ENCODE measurements around the gene FLVCR1. TPM values are rescaled to one million over a fixed set of nuclear protein-coding genes. Genes with fewer than 3 reads are reported as not detected.

Gene FLVCR1
- total RNA-seq, 1 experiment from 2014 or later: 32.8 TPM

GRCh38 chr1:212926372-212926771, 68.3 kb downstream of the FLVCR1 start:
- no peaks in the 10 kb centered on the region for H3K79me2 ChIP-seq (ENCODE audit: low read length)
- H3K4me3 ChIP-seq (ENCODE audit: low read length): no peak overlapping the region
- H4K20me1 ChIP-seq (ENCODE audit: insufficient read depth, low read depth, low read length): no peaks in the 10 kb centered on the region
- DNase-seq: no peak
- H3K27me3 ChIP-seq (ENCODE audit: low read length): no peaks in the 10 kb centered on the region
- H3K9me2 ChIP-seq (replicated peaks; ENCODE audit: insufficient read depth, low read length): no peaks in the 10 kb centered on the region
- H2AFZ ChIP-seq (ENCODE audit: low read length): no peak overlapping the region
- H3K36me3 ChIP-seq (ENCODE audit: insufficient read depth, low read length): no peaks in the 10 kb centered on the region
- no peak overlapping the region for H3K4me2 ChIP-seq (ENCODE audit: low read depth, low read length, poor library complexity, severe bottlenecking)
- no peak overlapping the region for H3K27ac ChIP-seq (ENCODE audit: low read length)
- H3K9ac ChIP-seq (ENCODE audit: low read length): no peak overlapping the region
- H3K4me1 ChIP-seq (ENCODE audit: low read length): no peaks in the 10 kb centered on the region
- no peaks in the 10 kb centered on the region for H3K9me3 ChIP-seq (ENCODE audit: low read length)

- no peaks in the 10 kb centered on the region for H3K27me3 ChIP-seq (ENCODE audit: low read length)
- H3K79me2 ChIP-seq (ENCODE audit: low read length): no peaks in the 10 kb centered on the region
- no peak overlapping the region for H3K9ac ChIP-seq (ENCODE audit: low read length)
- no peak overlapping the region for H3K27ac ChIP-seq (ENCODE audit: low read length)
- no peaks in the 10 kb centered on the region for H3K9me3 ChIP-seq (ENCODE audit: low read length)
- H3K4me2 ChIP-seq (ENCODE audit: low read depth, low read length, poor library complexity, severe bottlenecking): no peak overlapping the region
- no peaks in the 10 kb centered on the region for H4K20me1 ChIP-seq (ENCODE audit: insufficient read depth, low read depth, low read length)
- H2AFZ ChIP-seq (ENCODE audit: low read length): no peak overlapping the region
- no peak overlapping the region for H3K4me3 ChIP-seq (ENCODE audit: low read length)
- no peaks in the 10 kb centered on the region for H3K36me3 ChIP-seq (ENCODE audit: insufficient read depth, low read length)
- no peak for DNase-seq
- H3K9me2 ChIP-seq (replicated peaks; ENCODE audit: insufficient read depth, low read length): no peaks in the 10 kb centered on the region
- H3K4me1 ChIP-seq (ENCODE audit: low read length): peaks cover 2% of the 10 kb centered on the region; the same call in 1 of the 2 replicates
Observed at GRCh38 chr1:212928323-212929291, 70.5 kb downstream of the FLVCR1 start.

- H2AFZ ChIP-seq (ENCODE audit: low read length): no peak overlapping the region
- H3K27ac ChIP-seq (ENCODE audit: low read length): no peak overlapping the region
- H3K27me3 ChIP-seq (ENCODE audit: low read length): no peaks in the 10 kb centered on the region
Observed at GRCh38 chr1:212930986-212931678, 73.1 kb downstream of the FLVCR1 start.

GRCh38 chr1:212933815-212934471, 75.9 kb downstream of the FLVCR1 start:
- no peaks in the 10 kb centered on the region for H3K27me3 ChIP-seq (ENCODE audit: low read length)
- H3K4me3 ChIP-seq (ENCODE audit: low read length): no peak overlapping the region
- H3K4me1 ChIP-seq (ENCODE audit: low read length): peaks cover 4% of the 10 kb centered on the region; the same call in 1 of the 2 replicates
- no peaks in the 10 kb centered on the region for H3K9me3 ChIP-seq (ENCODE audit: low read length)
- no peak overlapping the region for H3K4me2 ChIP-seq (ENCODE audit: low read depth, low read length, poor library complexity, severe bottlenecking)
- no peaks in the 10 kb centered on the region for H3K79me2 ChIP-seq (ENCODE audit: low read length)
- H3K9me2 ChIP-seq (replicated peaks; ENCODE audit: insufficient read depth, low read length): no peaks in the 10 kb centered on the region
- no peak overlapping the region for H3K27ac ChIP-seq (ENCODE audit: low read length)
- H2AFZ ChIP-seq (ENCODE audit: low read length): no peak overlapping the region
- DNase-seq: no peak
- H4K20me1 ChIP-seq (ENCODE audit: insufficient read depth, low read depth, low read length): no peaks in the 10 kb centered on the region
- H3K9ac ChIP-seq (ENCODE audit: low read length): no peak overlapping the region
- H3K36me3 ChIP-seq (ENCODE audit: insufficient read depth, low read length): no peaks in the 10 kb centered on the region

More at GRCh38 chr1:212930986-212931678, 73.1 kb downstream of the FLVCR1 start:
- H3K4me1 ChIP-seq (ENCODE audit: low read length): peaks cover 4% of the 10 kb centered on the region; the same call in 1 of the 2 replicates
- H3K9me3 ChIP-seq (ENCODE audit: low read length): no peaks in the 10 kb centered on the region
- H3K9me2 ChIP-seq (replicated peaks; ENCODE audit: insufficient read depth, low read length): no peaks in the 10 kb centered on the region
- H4K20me1 ChIP-seq (ENCODE audit: insufficient read depth, low read depth, low read length): no peaks in the 10 kb centered on the region
- no peak overlapping the region for H3K9ac ChIP-seq (ENCODE audit: low read length)
- H3K79me2 ChIP-seq (ENCODE audit: low read length): no peaks in the 10 kb centered on the region
- no peak overlapping the region for H3K4me2 ChIP-seq (ENCODE audit: low read depth, low read length, poor library complexity, severe bottlenecking)
- no peak overlapping the region for H3K4me3 ChIP-seq (ENCODE audit: low read length)
- H3K36me3 ChIP-seq (ENCODE audit: insufficient read depth, low read length): no peaks in the 10 kb centered on the region
- no peak for DNase-seq

GRCh38 chr1:212935387-212935981, 77.4 kb downstream of the FLVCR1 start:
- no peak for DNase-seq
- H3K27me3 ChIP-seq (ENCODE audit: low read length): no peaks in the 10 kb centered on the region
- H3K9me3 ChIP-seq (ENCODE audit: low read length): no peaks in the 10 kb centered on the region
- no peak overlapping the region for H3K4me2 ChIP-seq (ENCODE audit: low read depth, low read length, poor library complexity, severe bottlenecking)
- H3K4me3 ChIP-seq (ENCODE audit: low read length): no peak overlapping the region
- no peak overlapping the region for H2AFZ ChIP-seq (ENCODE audit: low read length)
- H3K4me1 ChIP-seq (ENCODE audit: low read length): peaks cover 4% of the 10 kb centered on the region; the same call in 1 of the 2 replicates
- no peak overlapping the region for H3K27ac ChIP-seq (ENCODE audit: low read length)
- H3K9ac ChIP-seq (ENCODE audit: low read length): no peak overlapping the region
- H4K20me1 ChIP-seq (ENCODE audit: insufficient read depth, low read depth, low read length): no peaks in the 10 kb centered on the region
- no peaks in the 10 kb centered on the region for H3K36me3 ChIP-seq (ENCODE audit: insufficient read depth, low read length)
- H3K9me2 ChIP-seq (replicated peaks; ENCODE audit: insufficient read depth, low read length): no peaks in the 10 kb centered on the region
- H3K79me2 ChIP-seq (ENCODE audit: low read length): no peaks in the 10 kb centered on the region

GRCh38 chr1:212937034-212937433, 79.0 kb downstream of the FLVCR1 start:
- H3K9me2 ChIP-seq (replicated peaks; ENCODE audit: insufficient read depth, low read length): no peaks in the 10 kb centered on the region
- H3K27me3 ChIP-seq (ENCODE audit: low read length): no peaks in the 10 kb centered on the region
- H3K36me3 ChIP-seq (ENCODE audit: insufficient read depth, low read length): no peaks in the 10 kb centered on the region
- H3K4me3 ChIP-seq (ENCODE audit: low read length): no peak overlapping the region
- no peaks in the 10 kb centered on the region for H3K9me3 ChIP-seq (ENCODE audit: low read length)
- H3K9ac ChIP-seq (ENCODE audit: low read length): no peak overlapping the region
- H2AFZ ChIP-seq (ENCODE audit: low read length): no peak overlapping the region
- H3K4me1 ChIP-seq (ENCODE audit: low read length): peaks cover 4% of the 10 kb centered on the region; the same call in 1 of the 2 replicates
- H3K79me2 ChIP-seq (ENCODE audit: low read length): no peaks in the 10 kb centered on the region
- no peak overlapping the region for H3K4me2 ChIP-seq (ENCODE audit: low read depth, low read length, poor library complexity, severe bottlenecking)
- no peak for DNase-seq
- H4K20me1 ChIP-seq (ENCODE audit: insufficient read depth, low read depth, low read length): no peaks in the 10 kb centered on the region
- H3K27ac ChIP-seq (ENCODE audit: low read length): no peak overlapping the region

GRCh38 chr1:212938846-212939245, 80.8 kb downstream of the FLVCR1 start:
- H3K36me3 ChIP-seq (ENCODE audit: insufficient read depth, low read length): no peaks in the 10 kb centered on the region
- H2AFZ ChIP-seq (ENCODE audit: low read length): no peak overlapping the region
- no peaks in the 10 kb centered on the region for H3K9me3 ChIP-seq (ENCODE audit: low read length)
- H3K9me2 ChIP-seq (replicated peaks; ENCODE audit: insufficient read depth, low read length): no peaks in the 10 kb centered on the region
- DNase-seq: no peak
- no peak overlapping the region for H3K27ac ChIP-seq (ENCODE audit: low read length)
- H3K27me3 ChIP-seq (ENCODE audit: low read length): no peaks in the 10 kb centered on the region
- H3K79me2 ChIP-seq (ENCODE audit: low read length): no peaks in the 10 kb centered on the region
- no peaks in the 10 kb centered on the region for H4K20me1 ChIP-seq (ENCODE audit: insufficient read depth, low read depth, low read length)
- no peak overlapping the region for H3K4me2 ChIP-seq (ENCODE audit: low read depth, low read length, poor library complexity, severe bottlenecking)
- H3K9ac ChIP-seq (ENCODE audit: low read length): no peak overlapping the region
- no peak overlapping the region for H3K4me3 ChIP-seq (ENCODE audit: low read length)
- H3K4me1 ChIP-seq (ENCODE audit: low read length): peaks cover 2% of the 10 kb centered on the region
